GM13977 (cell line): Measurements from ENCODE around the gene EPHB1.

ENCODE experiments used
- DNase-seq: peaks from one replicate; pipeline ENCODE4 v3.0.0; 2012; ENCODE audit warnings: low spot score
- in situ Hi-C: fragments of 300-500 bp; cut with MboI; formaldehyde crosslinking; loops from one replicate; pipeline ENCODE4 v1.12.0; 2022; ENCODE audit warnings: low sequenced_read_pairs, low pct_unique_long_range_greater_than_20kb, mixed read lengths, inconsistent platforms; ENCODE audit not compliant: unreplicated experiment
- TF ChIP-seq, protein P1 (sequence below): IDR thresholded peaks from 2 replicates; pipeline ENCODE4 v1.5.1; 2012; ENCODE audit warnings: mild to moderate bottlenecking, control low read depth; ENCODE audit not compliant: insufficient read depth; ENCODE audit errors: extremely low read depth, missing control alignments

The EPHB1 gene

DNA sequence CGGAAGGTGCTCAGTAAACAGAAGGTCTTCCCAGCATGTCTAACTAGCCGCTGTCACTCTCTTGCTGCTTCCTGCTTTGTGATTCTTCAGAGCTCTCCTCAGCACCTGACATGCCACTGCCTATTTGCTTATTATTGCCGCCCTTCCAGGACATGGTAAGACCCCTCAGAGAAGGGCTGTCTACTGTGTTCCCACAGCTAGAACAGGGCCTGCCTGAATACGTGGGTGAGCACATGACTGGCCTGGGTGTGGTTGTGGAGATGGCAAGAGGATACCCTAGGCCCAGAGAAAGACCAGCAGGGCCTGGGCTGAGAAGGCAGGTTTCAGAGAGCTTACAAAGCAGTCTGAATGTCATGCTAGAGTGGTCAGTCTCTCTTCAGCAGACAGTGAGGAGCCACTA is 2.4 kb upstream of the EPHB1 start:
- in situ Hi-C loops, result loop anchor here (25.0 kb wide), 1 partner anchor 720 kb away; no protein-coding TSS in a partner anchor
- TF ChIP-seq, protein P1, sequence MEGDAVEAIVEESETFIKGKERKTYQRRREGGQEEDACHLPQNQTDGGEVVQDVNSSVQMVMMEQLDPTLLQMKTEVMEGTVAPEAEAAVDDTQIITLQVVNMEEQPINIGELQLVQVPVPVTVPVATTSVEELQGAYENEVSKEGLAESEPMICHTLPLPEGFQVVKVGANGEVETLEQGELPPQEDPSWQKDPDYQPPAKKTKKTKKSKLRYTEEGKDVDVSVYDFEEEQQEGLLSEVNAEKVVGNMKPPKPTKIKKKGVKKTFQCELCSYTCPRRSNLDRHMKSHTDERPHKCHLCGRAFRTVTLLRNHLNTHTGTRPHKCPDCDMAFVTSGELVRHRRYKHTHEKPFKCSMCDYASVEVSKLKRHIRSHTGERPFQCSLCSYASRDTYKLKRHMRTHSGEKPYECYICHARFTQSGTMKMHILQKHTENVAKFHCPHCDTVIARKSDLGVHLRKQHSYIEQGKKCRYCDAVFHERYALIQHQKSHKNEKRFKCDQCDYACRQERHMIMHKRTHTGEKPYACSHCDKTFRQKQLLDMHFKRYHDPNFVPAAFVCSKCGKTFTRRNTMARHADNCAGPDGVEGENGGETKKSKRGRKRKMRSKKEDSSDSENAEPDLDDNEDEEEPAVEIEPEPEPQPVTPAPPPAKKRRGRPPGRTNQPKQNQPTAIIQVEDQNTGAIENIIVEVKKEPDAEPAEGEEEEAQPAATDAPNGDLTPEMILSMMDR, result no peak
- no peak for DNase-seq

DNA sequence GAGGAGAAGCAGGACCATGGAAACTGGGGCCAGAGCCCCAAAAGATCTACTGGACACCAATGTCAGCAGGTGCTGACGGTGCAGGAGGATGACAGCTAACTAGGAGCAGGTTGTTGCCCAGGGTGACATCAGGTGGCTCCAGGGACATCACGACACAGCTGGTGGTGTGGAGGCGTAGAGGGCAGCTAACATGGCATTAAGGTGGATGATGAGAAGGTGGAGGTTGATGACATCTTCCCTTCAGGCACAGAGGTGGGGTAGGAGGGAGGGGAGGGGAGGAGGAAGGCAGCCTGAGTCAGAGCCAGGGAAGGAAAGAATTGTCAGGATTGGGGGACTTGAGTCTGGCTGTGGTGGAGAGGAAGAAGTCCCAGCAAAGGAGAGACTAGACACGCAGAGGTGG is 1.5 kb upstream of the EPHB1 start:
- DNase-seq, result no peak
- TF ChIP-seq, protein P1, result no peak
- in situ Hi-C loops, result loop anchor here (25.0 kb wide), 1 partner anchor 719 kb away; no protein-coding TSS in a partner anchor

DNA sequence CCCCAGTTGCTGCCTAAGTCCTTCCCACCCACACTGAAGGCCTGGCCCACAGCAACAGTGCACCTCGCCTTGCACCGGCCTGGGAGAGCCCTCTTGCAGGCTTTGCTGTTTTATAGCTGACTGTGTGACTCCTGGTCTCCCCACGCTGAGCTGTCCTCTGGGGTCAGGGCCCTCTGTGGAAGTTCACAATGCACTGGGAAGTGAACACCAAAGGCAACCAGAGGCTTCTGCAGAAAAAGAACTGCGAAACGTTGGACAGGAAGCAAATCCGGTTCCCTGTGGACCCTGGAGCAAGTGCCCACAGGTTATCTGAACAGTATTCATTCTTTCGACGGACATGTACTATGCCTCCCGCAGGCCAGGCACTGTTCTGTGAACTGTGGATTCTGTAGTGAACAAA is 737 bp upstream of the EPHB1 start:
- in situ Hi-C loops, result loop anchor here (25.0 kb wide), 1 partner anchor 718 kb away; no protein-coding TSS in a partner anchor
- no peak for DNase-seq
- TF ChIP-seq, protein P1, result no peak

DNA sequence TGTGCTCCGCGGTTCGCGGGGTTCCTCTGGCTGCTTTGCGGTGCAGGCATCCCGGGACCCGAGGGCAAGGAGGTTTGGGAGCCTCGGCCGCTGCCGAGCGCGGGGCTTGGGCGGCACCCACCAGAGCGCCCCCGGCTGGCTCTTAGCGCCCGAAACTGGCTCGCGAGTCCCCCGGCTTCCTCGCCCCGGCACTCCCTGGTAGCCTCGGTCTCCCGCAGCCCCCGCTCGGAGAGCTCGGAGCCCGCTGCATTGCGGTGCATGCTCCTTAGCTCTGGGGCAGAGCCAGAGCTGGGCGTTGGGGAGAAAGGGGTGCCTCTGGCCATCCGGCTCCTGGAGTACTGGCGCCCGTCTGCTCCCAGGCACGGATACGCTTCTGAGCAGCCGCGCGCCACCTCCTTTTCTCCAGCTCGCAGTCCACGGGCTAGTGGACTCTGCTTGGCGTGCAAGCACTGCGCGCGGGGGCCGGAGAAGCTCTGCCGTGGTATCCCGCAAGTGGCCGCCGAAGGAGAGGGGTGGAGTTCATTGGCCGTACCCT is 753 bp downstream of the EPHB1 start:
- in situ Hi-C loops, result loop anchor here (25.0 kb wide), 1 partner anchor 716 kb away; no protein-coding TSS in a partner anchor
- no peak for DNase-seq
- TF ChIP-seq, protein P1, result no peak

DNA sequence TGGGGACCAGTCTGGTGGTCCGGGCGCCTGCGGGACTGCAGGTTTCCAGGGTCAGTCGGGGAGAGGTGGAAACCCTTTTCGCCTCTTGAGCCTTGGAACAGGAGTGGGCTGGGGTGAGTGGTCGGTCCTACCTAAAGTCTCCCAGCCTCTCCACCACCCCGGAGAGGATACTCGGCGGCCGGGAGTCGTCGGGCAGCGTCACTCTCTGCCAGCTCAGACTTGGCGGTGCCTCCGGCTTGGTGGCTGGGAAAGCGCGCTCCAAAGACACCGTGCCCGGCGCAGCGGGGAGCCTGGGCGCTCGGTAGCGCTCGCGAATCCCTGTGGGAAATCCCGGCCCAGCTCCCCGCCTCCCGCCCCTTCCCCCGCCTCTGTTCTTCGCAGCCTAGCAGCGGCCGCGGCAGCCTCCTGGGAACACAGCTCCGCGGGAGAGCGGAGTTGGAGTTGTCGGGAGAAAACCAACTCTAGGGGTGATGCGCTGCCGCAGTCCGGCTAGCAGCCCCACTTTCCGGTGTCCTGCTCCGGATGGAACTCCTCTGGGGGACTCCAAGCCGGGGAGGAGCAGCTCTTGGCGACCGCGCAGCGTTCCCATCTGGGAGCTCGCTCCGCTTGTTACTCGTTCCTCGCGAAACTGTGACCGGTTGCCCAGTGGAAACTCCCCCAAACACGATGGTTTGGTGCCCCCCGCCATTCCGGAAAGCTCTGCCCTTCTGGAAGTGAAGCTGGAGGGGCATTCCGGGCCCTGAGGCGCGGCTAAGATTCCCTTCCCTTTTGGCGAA is 1.4 kb downstream of the EPHB1 start:
- TF ChIP-seq, protein P1, result no peak
- DNase-seq, result no peak

DNA sequence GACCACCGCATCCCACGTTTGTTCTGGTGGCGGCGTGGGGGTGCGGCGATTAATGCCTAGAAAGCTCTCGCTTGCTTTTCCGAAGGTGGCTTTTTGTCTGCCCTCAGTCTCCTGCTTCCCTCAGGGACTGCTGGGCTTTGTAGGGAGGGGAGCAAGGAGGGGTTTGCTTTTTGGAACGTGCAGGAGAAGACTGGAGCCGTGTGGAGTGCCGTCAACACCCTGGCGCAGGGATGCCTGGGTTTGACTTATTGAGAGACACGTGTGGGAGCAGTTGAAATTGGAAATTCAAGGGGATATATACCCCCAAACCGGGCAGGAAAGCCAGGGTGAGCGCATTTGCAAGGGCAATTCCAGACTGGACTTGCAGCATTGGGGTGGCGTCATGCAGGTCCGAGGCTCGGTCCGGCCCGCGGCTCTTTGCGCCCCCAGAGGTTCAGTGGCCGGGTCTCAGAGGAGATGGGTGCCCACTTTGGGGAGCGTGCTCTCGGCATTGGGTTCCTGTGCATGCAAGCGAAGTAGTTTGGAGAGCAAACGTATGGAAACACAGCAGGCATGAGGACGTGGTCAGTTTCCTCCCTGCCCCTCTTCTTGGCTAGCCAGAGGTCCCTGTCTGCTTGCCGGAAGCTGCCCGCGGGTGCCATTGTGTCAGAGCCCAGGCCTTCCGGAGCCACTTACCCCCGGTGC is 2.1 kb downstream of the EPHB1 start:
- in situ Hi-C loops, result loop anchor here (25.0 kb wide), 1 partner anchor 715 kb away; no protein-coding TSS in a partner anchor
- TF ChIP-seq, protein P1, result no peak
- no peak for DNase-seq

More for the DNA sequence above, 1.4 kb downstream of the EPHB1 start:
- in situ Hi-C loops, result loop anchor here (25.0 kb wide), 1 partner anchor 716 kb away; no protein-coding TSS in a partner anchor
